SHP77 (cell line): ENCODE data around the gene SLC25A29.
"Not testable (repeated sequence)": the region's sequence is repeated elsewhere in the genome, so short reads cannot be mapped to it uniquely, and the experiment has no call there.

Experiments used
- DNase-seq, 2 experiments: peaks; one replicate each; lab custom pipeline; 2025; lab: John Stamatoyannopoulos, UW

Gene SLC25A29

GRCh38 chr14:100306101-100306997 is at the start of gene SLC25A29:
SLC25A29 (minus strand) TSS chr14:100306444; CDS start chr14:100306232, 212 bp downstream.
- DNase-seq: peak; percentile 70 to 93

- DNase-seq: no peak
Observed at GRCh38 chr14:100350986-100351385, 44.7 kb upstream of the SLC25A29 start.

- DNase-seq: no peak
Observed at GRCh38 chr14:100350276-100350926, 44.2 kb upstream of the SLC25A29 start.

GRCh38 chr14:100348784-100349685 is 42.8 kb upstream of the SLC25A29 start:
- DNase-seq: no peak

- no peak for DNase-seq
Observed at GRCh38 chr14:100348253-100348729, 42.0 kb upstream of the SLC25A29 start.

GRCh38 chr14:100346306-100347091 is 40.3 kb upstream of the SLC25A29 start:
- DNase-seq: no peak

- no peak for DNase-seq
Observed at GRCh38 chr14:100345711-100346110, 39.5 kb upstream of the SLC25A29 start.

GRCh38 chr14:100344657-100345056 is 38.4 kb upstream of the SLC25A29 start:
- DNase-seq: not testable (repeated sequence)

- DNase-seq: not testable (repeated sequence)
Observed at GRCh38 chr14:100342826-100343225, 36.6 kb upstream of the SLC25A29 start.

GRCh38 chr14:100342195-100342594 is 36.0 kb upstream of the SLC25A29 start:
- no peak for DNase-seq

GRCh38 chr14:100341301-100342031 is 35.2 kb upstream of the SLC25A29 start:
- no peak for DNase-seq

GRCh38 chr14:100340423-100340813 is 34.2 kb upstream of the SLC25A29 start:
- no peak for DNase-seq

GRCh38 chr14:100339766-100340422 is 33.6 kb upstream of the SLC25A29 start:
- no peak for DNase-seq

GRCh38 chr14:100336618-100337530 is 30.6 kb upstream of the SLC25A29 start:
- DNase-seq: no peak

GRCh38 chr14:100334904-100335303 is 28.7 kb upstream of the SLC25A29 start:
- DNase-seq: no peak

GRCh38 chr14:100333827-100334226 is 27.6 kb upstream of the SLC25A29 start:
- no peak for DNase-seq

- no peak for DNase-seq
Observed at GRCh38 chr14:100333311-100333710, 27.1 kb upstream of the SLC25A29 start.

GRCh38 chr14:100332797-100333196 is 26.6 kb upstream of the SLC25A29 start:
- DNase-seq: peak; percentile 88 to 91
